A549 (cell line): Measurements from ENCODE around the gene DYNC1LI2.

Source experiments
- FOSL2 ChIP-seq, 2 experiments: fragments of 450-650 bp in 1 of 2; fragments of >200 bp in 1 of 2; sonication (Bioruptor Twin) in 1 of 2; formaldehyde crosslinking; IDR thresholded peaks; 2 replicates each; pipeline versions ENCODE4 v1.5.0 to v1.6.1; 2016 to 2020; ENCODE audit warnings: mild to moderate bottlenecking in 1 of 2, moderate library complexity in 1 of 2
- TF ChIP-seq, protein P1 (sequence below): fragments of >200 bp; sonication (Bioruptor Twin); formaldehyde crosslinking; IDR thresholded peaks from 3 replicates; pipeline ENCODE4 v1.5.1; 2016
- TF ChIP-seq, protein P2 (sequence below): fragments of 200-600 bp; sonication (generic); IDR thresholded peaks from 2 replicates; pipeline ENCODE4 v1.6.1; 2016; ENCODE audit warnings: antibody characterized with exemption, mild to moderate bottlenecking, moderate library complexity

DNA sequence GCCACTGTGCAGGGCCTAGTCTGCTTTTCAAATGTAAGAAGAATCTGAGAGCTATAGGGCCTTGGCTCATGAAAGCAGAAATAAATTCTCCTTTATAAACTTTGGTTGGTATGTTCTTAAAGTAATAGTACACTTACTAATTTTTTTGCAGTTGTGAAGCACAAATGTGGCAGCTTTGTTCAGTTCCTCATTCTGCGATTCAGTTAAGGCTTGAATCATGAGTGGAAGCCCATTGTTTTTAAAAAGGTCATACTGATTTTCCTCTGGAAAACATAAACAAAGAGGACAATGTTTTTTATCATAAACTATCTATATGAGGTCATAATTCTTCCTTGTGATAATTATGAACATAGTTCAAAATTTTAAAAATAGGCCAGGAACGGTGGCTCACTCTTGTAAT lies 23.6 kb upstream of the DYNC1LI2 start:
- TF ChIP-seq FOSL2 (IDR thresholded peaks at IDR 0.05) (no peak), FOSL2 (CRISPR knock-in tag; IDR thresholded peaks at IDR 0.05) (no peak)
- TF ChIP-seq, protein P1, sequence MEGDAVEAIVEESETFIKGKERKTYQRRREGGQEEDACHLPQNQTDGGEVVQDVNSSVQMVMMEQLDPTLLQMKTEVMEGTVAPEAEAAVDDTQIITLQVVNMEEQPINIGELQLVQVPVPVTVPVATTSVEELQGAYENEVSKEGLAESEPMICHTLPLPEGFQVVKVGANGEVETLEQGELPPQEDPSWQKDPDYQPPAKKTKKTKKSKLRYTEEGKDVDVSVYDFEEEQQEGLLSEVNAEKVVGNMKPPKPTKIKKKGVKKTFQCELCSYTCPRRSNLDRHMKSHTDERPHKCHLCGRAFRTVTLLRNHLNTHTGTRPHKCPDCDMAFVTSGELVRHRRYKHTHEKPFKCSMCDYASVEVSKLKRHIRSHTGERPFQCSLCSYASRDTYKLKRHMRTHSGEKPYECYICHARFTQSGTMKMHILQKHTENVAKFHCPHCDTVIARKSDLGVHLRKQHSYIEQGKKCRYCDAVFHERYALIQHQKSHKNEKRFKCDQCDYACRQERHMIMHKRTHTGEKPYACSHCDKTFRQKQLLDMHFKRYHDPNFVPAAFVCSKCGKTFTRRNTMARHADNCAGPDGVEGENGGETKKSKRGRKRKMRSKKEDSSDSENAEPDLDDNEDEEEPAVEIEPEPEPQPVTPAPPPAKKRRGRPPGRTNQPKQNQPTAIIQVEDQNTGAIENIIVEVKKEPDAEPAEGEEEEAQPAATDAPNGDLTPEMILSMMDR, result no peak
- TF ChIP-seq, protein P2, sequence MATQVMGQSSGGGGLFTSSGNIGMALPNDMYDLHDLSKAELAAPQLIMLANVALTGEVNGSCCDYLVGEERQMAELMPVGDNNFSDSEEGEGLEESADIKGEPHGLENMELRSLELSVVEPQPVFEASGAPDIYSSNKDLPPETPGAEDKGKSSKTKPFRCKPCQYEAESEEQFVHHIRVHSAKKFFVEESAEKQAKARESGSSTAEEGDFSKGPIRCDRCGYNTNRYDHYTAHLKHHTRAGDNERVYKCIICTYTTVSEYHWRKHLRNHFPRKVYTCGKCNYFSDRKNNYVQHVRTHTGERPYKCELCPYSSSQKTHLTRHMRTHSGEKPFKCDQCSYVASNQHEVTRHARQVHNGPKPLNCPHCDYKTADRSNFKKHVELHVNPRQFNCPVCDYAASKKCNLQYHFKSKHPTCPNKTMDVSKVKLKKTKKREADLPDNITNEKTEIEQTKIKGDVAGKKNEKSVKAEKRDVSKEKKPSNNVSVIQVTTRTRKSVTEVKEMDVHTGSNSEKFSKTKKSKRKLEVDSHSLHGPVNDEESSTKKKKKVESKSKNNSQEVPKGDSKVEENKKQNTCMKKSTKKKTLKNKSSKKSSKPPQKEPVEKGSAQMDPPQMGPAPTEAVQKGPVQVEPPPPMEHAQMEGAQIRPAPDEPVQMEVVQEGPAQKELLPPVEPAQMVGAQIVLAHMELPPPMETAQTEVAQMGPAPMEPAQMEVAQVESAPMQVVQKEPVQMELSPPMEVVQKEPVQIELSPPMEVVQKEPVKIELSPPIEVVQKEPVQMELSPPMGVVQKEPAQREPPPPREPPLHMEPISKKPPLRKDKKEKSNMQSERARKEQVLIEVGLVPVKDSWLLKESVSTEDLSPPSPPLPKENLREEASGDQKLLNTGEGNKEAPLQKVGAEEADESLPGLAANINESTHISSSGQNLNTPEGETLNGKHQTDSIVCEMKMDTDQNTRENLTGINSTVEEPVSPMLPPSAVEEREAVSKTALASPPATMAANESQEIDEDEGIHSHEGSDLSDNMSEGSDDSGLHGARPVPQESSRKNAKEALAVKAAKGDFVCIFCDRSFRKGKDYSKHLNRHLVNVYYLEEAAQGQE, result no peak
